Ureter (tissue), 1 donor: ENCODE measurements around the gene CLCN3. TPM values are rescaled to one million over a fixed set of nuclear protein-coding genes. Genes with fewer than 3 reads are reported as not detected.
"Not testable (repeated sequence)": the region's sequence is repeated elsewhere in the genome, so short reads cannot be mapped to it uniquely, and the experiment has no call there.

ENCODE experiments used
- DNase-seq: peaks from one replicate; pipeline ENCODE4 v3.0.0-alpha.2; 2020; ENCODE audit warnings: low spot score
- total RNA-seq: library from RNA; stranded (reverse); gene quantifications from one replicate; pipeline ENCODE4 v1.2.4, GENCODE V29; 2023
- donor health status: DM: yes; HTN: yes; CAD: no.

The CLCN3 gene
- total RNA-seq, 1 donor from 2014 or later, result 79.2 TPM

DNA sequence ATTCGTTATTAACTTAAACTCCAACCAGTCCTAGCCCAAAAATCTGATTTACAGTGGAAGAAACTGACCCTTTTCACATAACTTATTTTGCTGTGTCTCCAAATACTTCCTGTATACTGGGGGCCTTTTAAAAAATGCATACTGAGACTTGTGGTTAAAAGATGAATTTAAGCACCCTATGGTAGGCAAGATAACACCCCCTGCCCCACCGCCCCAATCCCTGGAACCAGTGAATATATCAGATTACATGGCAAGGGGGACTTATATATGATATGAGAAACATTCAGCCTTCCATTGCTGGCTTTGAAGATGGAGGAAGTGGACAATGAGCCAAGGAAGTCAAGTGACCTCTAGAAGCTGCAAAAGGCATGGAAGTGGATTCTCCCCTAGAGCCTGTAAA, 3.1 kb upstream of the CLCN3 start:
- DNase-seq, result no peak

GRCh38 chr4:169618286-169618685, 2.1 kb upstream of the CLCN3 start:
- no peak for DNase-seq

DNA sequence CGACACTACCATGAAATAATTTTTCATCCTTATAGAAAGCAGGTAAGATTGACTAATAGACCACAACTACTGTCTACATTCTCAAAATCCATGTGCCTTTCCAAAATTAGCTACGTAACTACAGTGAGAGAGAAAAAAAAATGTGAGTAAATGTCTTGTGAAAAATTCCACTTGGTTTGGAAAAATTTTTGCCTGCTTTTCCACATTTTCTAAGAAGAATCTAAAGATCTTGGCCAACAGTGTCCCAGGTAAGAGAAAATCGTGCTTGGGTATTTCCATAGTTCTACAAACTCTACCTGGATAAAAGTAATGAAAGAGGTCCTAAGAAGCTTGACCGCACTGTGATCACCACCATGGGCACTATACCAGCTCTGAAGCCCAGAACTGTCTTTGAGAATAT, 1.4 kb upstream of the CLCN3 start:
- no peak for DNase-seq

DNA sequence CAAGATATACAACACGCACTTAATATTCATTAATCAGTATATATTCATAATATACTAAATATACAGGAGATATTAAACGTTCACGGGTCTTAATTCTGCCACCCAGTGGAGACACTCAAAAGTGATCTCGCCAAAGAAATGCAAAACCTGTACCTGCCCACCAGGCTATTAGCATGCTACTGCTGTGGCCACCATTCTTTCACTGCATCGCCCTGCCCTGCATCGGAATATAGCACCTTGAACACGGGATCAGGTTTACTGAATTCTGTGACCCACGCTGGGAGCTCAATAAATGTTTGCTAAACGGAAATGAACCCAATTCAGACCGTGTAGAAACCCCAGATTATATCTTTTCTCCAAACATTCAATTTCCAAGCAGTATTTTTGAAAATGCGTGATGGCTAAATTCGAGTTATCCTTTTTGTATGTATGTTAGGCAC, 840 bp upstream of the CLCN3 start:
- DNase-seq, result peak; percentile 63

GRCh38 chr4:169620880-169621248, 486 bp downstream of the CLCN3 start:
- DNase-seq, result no peak

DNA sequence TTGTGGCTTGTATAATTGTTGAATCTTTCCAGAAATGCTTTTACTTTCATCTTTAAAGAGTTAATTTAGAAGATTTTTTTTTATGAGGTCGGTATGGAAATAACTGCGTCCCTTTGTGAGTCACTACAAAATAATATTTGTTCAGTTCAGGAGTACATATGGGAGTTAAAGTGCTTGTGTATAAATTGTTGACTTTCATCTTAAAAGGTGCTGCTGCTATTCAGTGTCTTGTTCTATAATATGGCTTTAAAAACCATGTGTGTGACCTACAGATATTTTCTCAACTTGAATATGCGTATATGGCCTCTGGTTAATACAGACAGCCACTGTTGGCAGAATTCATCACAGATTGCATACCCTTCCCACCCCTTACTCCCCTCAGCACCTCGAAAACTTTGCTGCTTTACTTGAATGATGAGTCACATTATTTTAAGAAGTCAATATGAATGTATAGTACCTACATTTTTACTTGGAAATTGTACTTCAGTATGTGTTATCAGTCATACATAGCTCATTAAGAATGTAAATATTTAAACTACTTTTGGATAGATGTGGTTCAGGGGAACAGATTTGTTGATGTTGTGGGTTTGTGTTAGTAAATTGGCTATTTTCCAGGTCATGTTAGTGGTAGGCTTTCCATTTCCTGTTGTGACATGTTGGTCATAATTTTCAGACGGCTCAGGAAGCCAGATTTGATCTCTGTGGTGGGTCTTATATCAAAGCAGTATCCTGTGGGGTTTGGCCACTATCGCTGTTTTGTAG, 1.5 kb downstream of the CLCN3 start:
- no peak for DNase-seq

- DNase-seq, result no peak
These were observed 2.2 kb downstream of the CLCN3 start for GRCh38 chr4:169622566-169622965.

- not testable (repeated sequence) for DNase-seq
These were observed 3.6 kb downstream of the CLCN3 start for GRCh38 chr4:169624012-169624411.

DNA sequence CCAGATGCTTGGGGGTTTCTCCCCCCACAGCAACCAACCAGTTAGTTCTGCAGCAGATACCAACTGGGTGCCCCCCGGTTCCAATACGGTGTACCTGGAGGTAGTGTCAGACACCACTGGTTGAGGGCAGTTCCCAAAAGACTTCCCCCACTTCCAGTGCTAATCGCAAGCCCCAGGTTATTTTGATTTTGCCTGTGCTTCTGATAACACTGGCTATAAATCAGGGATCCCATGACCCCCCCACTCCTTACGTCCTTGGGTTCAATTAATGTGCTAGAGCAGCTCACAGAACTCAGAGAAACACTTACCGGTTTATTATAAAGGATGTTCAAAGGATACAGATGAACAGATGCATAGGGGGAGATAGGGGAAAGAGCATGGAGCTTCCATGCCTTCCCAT, 5.5 kb downstream of the CLCN3 start:
- DNase-seq, result no peak

DNA sequence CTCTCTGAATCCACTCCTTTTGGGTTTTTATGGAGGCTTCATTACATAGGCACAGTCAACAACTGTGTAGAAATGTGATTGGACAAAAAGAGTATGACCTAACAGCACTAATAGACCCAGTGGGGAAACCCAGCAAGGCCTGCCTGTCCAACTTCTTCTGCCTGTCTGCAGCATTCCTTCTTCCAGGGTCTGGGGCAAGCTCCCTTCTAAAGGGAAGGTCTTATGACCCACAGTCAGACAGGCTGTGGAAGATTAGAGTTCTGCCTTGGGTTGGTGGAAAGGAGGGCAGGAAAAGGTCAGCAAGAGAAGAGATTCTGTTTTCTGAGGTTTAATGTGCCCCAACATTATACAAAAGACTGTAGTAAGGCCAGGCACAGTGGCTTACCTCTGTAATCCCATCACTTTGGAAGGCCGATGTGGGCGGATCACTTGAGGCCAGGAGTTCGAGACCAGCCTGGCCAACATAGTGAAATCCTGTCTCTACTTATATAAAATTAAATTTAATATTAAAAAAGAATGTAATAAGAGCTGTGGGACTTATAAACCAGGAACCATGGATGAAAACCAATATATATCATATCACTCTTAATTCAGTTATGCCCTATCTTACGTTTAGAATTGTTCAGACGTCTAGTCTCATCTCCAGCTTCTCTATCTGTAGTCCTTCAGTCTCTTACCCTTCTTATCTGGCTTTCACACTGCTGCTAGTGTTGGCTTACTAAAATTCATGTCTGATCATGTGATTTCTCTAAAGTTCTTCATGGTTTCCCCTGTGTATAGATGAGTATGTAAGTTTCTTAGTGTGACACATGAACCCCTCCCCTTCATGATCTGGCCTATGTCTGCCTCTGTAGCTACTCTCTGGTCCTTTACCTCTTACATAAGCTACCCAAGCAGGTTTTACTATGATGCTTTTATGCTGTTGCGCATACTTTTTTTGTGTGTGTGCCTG, 6.2 kb downstream of the CLCN3 start:
- no peak for DNase-seq

GRCh38 chr4:169627307-169627706, 6.9 kb downstream of the CLCN3 start:
- DNase-seq, result no peak

GRCh38 chr4:169628579-169628978, 8.2 kb downstream of the CLCN3 start:
- no peak for DNase-seq

DNA sequence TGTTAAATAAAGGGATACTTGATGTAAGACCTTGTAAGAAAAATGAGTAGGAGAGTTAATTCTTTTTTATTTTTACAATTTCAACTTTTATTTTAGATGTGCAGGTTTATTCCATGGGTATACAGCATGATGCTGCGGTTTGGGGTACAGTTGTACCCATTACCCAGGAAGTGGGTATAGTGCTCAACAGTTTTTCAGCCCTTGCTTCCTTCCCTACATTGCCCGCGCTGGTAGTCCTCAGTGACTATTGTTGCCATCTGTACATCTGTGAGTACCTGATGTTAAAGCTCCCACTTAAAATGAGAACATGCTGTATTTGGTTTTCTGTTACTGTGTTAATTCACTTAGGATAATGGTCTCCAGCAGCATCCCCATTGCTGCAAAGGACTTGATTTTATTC, 9.7 kb downstream of the CLCN3 start:
- no peak for DNase-seq

DNA sequence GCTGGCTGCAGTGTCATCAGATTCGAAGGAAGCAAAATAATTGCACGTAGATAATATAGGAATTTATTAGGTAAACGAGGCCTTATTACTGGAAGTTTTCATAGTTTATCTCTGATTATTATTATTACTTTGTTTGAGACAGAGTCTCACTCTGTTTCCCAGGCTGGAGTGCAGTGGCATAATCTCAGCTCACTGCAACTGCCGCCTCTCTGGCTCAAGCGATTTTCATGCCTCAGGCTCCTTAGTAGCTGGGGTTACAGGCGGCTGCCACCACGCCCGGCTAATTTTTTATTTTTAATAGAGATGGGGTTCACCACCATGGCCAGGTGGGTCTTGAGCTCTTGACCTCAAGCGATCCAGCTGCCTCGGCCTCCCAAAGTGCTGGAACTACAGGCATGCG, 12.5 kb downstream of the CLCN3 start:
- DNase-seq, result no peak

DNA sequence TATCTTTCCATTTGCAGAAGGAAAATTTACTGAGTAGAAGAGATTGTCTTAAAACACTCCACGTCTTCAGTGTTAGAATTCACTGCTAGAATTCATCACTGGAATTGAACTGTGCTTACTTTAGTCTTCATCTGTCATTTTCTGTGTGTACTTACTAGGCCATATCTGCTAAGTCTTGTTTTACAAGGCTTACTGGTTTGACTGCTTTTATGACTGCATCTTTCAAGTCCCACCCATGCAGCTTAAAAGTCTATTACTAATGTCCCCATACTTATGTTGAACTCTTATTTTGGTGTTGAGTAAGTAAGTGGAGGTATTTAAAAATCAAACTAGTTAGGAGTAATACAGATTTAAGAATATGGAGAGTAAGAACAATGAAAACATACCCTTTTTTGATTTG, 14.6 kb downstream of the CLCN3 start:
- DNase-seq, result no peak

DNA sequence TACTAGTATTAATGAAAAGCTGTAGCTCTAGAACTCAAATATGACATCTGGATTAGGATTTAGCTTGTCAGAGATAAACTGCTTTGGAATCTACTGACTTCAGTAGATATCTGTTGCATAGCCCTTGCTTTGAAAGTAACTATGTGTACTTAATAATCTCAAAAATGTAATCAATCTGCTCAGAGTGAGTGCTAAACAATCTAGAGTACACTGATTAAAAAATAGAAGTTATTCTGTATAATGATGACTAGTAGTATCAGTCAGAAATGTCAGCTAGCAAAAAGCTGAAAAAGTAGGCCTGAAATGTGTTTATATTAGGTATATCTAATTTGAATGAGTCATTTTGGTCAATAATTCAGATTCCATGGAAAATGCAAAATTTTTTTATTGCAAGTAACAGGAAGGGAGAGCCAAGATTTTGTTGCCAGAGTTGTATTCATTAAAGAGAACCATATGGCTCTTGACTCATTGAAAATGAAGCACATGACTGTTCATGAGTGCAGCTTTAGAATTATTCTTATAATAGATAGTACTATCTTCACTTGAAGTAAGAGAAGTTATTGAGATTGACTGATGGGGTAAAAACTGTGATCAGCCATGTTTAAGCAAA, 20.0 kb downstream of the CLCN3 start:
- DNase-seq, result no peak

- DNase-seq, result no peak
These were observed 24.4 kb downstream of the CLCN3 start for GRCh38 chr4:169644802-169645201.

DNA sequence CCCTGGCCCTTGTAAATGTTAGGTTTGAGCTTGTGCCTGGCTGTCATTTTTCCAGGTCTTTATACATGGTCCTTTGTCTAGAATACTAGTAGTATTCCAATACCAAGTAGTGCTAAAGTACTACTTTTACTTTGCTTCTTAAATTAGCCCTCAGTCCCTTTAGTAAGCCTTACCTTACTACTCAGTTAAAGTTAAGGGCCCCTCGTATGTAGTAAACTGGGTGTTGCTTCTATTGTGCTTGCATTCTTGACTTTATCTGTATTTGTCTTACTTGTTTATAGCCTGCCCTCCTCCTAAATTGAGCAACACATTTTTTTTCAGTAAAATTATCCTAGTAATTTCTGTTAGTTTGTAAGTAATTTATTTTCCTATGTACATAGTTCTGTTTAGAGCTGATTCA, 25.2 kb downstream of the CLCN3 start:
- no peak for DNase-seq

DNA sequence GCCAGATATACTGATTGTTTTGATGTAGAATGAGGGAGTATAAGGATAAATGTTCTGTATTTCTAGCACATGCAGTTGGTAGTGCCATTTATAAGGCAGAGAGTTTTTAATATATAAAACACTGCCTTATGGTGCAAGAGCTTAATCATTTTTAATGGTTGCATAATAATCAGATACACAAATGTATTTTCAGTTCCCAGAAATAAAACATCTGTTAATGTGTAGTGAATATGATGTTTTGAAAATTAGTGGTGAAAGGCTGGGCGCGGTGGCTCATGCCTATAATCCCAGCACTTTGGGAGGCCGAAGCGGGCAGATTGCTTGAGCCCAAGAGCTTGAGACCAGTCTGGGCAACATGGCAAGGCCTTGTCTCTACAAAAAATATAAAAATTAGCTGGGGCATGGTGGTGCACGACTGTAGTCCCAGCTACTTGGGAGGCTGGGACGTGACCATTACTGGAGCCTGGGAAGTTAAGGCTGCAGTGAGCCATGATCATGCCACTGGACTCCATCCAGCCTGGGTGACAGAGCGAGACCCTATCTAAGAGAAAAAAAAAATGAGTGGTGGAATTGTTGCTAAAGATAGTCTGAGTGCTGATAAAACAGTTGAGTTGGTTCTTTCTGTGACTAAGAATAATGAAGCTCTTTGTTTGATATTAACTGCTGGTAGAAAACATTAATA, 29.3 kb downstream of the CLCN3 start:
- no peak for DNase-seq

DNA sequence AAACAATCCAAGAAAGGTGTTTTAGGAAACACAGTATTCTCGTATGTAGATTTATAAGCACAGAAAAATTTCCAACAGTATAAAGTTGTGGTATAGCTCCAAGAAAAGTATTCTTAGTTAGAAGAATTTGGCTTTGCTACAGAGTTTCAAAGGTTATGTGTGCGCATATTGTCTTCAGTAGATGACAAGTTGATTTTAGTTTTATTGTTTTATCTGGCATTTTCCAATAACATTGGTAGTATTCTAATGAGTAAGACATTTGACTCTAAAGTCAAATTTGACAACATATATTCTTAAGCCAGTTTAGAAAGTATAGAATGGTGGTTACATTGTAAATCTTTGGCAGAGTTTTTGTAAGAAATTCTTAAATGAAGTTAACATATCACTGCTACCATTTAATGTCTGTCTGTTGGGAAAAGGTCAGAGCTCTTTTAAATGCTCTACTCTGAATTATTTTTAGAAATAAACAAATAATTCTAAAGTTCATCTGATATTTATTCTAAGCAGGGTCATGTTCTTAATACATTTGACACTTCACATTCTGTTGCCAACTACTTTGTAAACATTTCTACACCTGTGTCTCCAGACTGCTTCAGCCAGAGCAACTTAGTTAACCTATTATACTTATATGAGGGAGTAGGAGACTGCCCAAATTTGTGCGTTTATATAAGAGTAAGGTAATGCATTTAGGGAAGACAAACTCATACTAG, 30.0 kb downstream of the CLCN3 start:
- DNase-seq, result no peak

- DNase-seq, result no peak
These were observed 32.2 kb downstream of the CLCN3 start for GRCh38 chr4:169652535-169652934.
